H9 (cell line): ENCODE data around the gene MYRF. TPM values are rescaled to one million over a fixed set of nuclear protein-coding genes. Genes with fewer than 3 reads are reported as not detected.
A peak's percentile ranks its signal among the peaks of the same experiment; 100 is the strongest.

Experiments used
- DNase-seq: peaks from one replicate; pipeline ENCODE4 v3.0.0-alpha.2; 2017
- H2AFZ ChIP-seq: one replicate; pipeline ENCODE4 v1.6.1; 2013; ENCODE audit warnings: mild to moderate bottlenecking, low read length, control low read depth, moderate library complexity
- H2AK5ac ChIP-seq: 2 replicates; pipeline ENCODE4 v1.6.1; 2013; ENCODE audit warnings: low read length, control low read depth, mixed read lengths; ENCODE audit not compliant: insufficient read length
- H2BK120ac ChIP-seq: one replicate; pipeline ENCODE4 v1.6.1; 2013; ENCODE audit warnings: low read depth, mild to moderate bottlenecking, low read length, control low read depth, inconsistent platforms; ENCODE audit not compliant: poor library complexity, severe bottlenecking
- H2BK12ac ChIP-seq: 2 replicates; pipeline ENCODE4 v1.6.1; 2013; ENCODE audit warnings: low read length, control low read depth, mixed read lengths, low read depth; ENCODE audit not compliant: insufficient read length
- H2BK15ac ChIP-seq: 2 replicates; pipeline ENCODE4 v1.6.1; 2013; ENCODE audit warnings: low read depth, low read length, control low read depth
- H2BK20ac ChIP-seq: one replicate; pipeline ENCODE4 v1.6.1; 2013; ENCODE audit warnings: low read depth, mild to moderate bottlenecking, low read length, control low read depth, inconsistent platforms; ENCODE audit not compliant: poor library complexity, severe bottlenecking
- H2BK5ac ChIP-seq: 2 replicates; pipeline ENCODE4 v1.6.1; 2013; ENCODE audit warnings: low read length, control low read depth, mixed read lengths; ENCODE audit not compliant: insufficient read length
- H3K14ac ChIP-seq: 2 replicates; pipeline ENCODE4 v1.6.1; 2013; ENCODE audit warnings: low read length, control low read depth; ENCODE audit not compliant: insufficient read depth
- H3K18ac ChIP-seq: 2 replicates; pipeline ENCODE4 v1.6.1; 2013; ENCODE audit warnings: low read depth, mild to moderate bottlenecking, mixed read lengths, low read length, control low read depth; ENCODE audit not compliant: insufficient read length
- H3K23ac ChIP-seq: 2 replicates; pipeline ENCODE4 v1.6.1; 2013; ENCODE audit warnings: low read length, control low read depth, mixed read lengths, low read depth; ENCODE audit not compliant: insufficient read length
- H3K23me2 ChIP-seq: 2 replicates; pipeline ENCODE4 v1.6.1; 2013; ENCODE audit warnings: low read depth, mild to moderate bottlenecking, mixed read lengths, low read length, control low read depth; ENCODE audit not compliant: insufficient read length, poor library complexity, severe bottlenecking
- H3K27ac ChIP-seq: 2 replicates; pipeline ENCODE4 v1.5.1; 2013; ENCODE audit warnings: low read length, control low read depth, mixed read lengths, low read depth; ENCODE audit not compliant: insufficient read length
- H3K27me3 ChIP-seq: 2 replicates; pipeline ENCODE4 v1.6.1; 2013; ENCODE audit warnings: low read length, control low read depth, inconsistent platforms; ENCODE audit not compliant: insufficient read depth
- H3K4ac ChIP-seq: 2 replicates; pipeline ENCODE4 v1.6.1; 2013; ENCODE audit warnings: low read depth, mild to moderate bottlenecking, control low read depth, inconsistent platforms, low read length, moderate library complexity
- H3K4me1 ChIP-seq: 2 replicates; pipeline ENCODE4 v1.6.1; 2013; ENCODE audit warnings: low read length, control low read depth, inconsistent platforms; ENCODE audit not compliant: insufficient read depth
- H3K4me2 ChIP-seq: 2 replicates; pipeline ENCODE4 v1.6.1; 2013; ENCODE audit warnings: low read length, control low read depth, mixed read lengths; ENCODE audit not compliant: insufficient read length, insufficient read depth
- H3K56ac ChIP-seq: 2 replicates; pipeline ENCODE4 v1.6.1; 2013; ENCODE audit warnings: low read depth, mild to moderate bottlenecking, mixed read lengths, low read length, control low read depth; ENCODE audit not compliant: insufficient read length
- H3K79me1 ChIP-seq: 2 replicates; pipeline ENCODE4 v1.6.1; 2013; ENCODE audit warnings: low read depth, mild to moderate bottlenecking, moderate library complexity, low read length, control low read depth, inconsistent platforms; ENCODE audit not compliant: insufficient read depth, poor library complexity, severe bottlenecking
- H3K79me2 ChIP-seq: 2 replicates; pipeline ENCODE4 v1.6.1; 2013; ENCODE audit warnings: low read length, control low read depth, inconsistent platforms; ENCODE audit not compliant: insufficient read depth
- H3K9ac ChIP-seq: 2 replicates; pipeline ENCODE4 v1.6.1; 2013; ENCODE audit warnings: low read length, control low read depth, mixed read lengths; ENCODE audit not compliant: insufficient read length; ENCODE audit errors: extremely low read depth
- H3K9me3 ChIP-seq: one replicate; pipeline ENCODE4 v1.6.1; 2013; ENCODE audit warnings: low read depth, low read length, inconsistent platforms; ENCODE audit not compliant: control insufficient read depth
- H3T11ph ChIP-seq: one replicate; pipeline ENCODE4 v1.6.1; 2013; ENCODE audit warnings: mild to moderate bottlenecking, low read length, control low read depth, inconsistent platforms
- H4K20me1 ChIP-seq: one replicate; pipeline ENCODE4 v1.6.1; 2013; ENCODE audit not compliant: control insufficient read depth, insufficient read length, insufficient read depth
- H4K5ac ChIP-seq: 2 replicates; pipeline ENCODE4 v1.6.1; 2013; ENCODE audit warnings: low read depth, mild to moderate bottlenecking, mixed read lengths, low read length, control low read depth; ENCODE audit not compliant: insufficient read length
- H4K8ac ChIP-seq: replicated peaks from 2 replicates; pipeline ENCODE4 v1.6.1; 2013; ENCODE audit warnings: low read length, control low read depth, mixed read lengths, low read depth; ENCODE audit not compliant: insufficient read length
- H4K91ac ChIP-seq: 2 replicates; pipeline ENCODE4 v1.6.1; 2013; ENCODE audit warnings: low read depth, mild to moderate bottlenecking, moderate library complexity, mixed read lengths, low read length, control low read depth; ENCODE audit not compliant: insufficient read length
- H3K27ac Mint-ChIP-seq, 3 experiments: 2 replicates in 2 of 3; 3 replicates in 1 of 3; pipeline ENCODE4 v1.8.0; 2020 to 2021; ENCODE audit warnings: mixed read lengths in 3 of 3, mild to moderate bottlenecking in 1 of 3, moderate library complexity in 1 of 3
- H3K27me3 Mint-ChIP-seq: 2 replicates; pipeline ENCODE4 v1.8.0; 2021; ENCODE audit warnings: low read depth, mild to moderate bottlenecking, moderate library complexity, mixed read lengths
- H3K36me3 Mint-ChIP-seq, 3 experiments: 2 replicates in 2 of 3; 3 replicates in 1 of 3; pipeline ENCODE4 v1.8.0; 2020 to 2021; ENCODE audit warnings: low read depth in 3 of 3, mixed read lengths in 3 of 3; ENCODE audit not compliant: insufficient read depth in 1 of 3
- H3K4me1 Mint-ChIP-seq, 2 experiments: 2 replicates each; pipeline ENCODE4 v1.8.0; 2020; ENCODE audit warnings: mixed read lengths in 2 of 2
- H3K4me3 Mint-ChIP-seq, 2 experiments: 2 replicates in 1 of 2; 3 replicates in 1 of 2; pipeline ENCODE4 v1.8.0; 2020 to 2021; ENCODE audit warnings: mild to moderate bottlenecking in 2 of 2, mixed read lengths in 2 of 2, moderate library complexity in 1 of 2
- H3K9me3 Mint-ChIP-seq, 2 experiments: 2 replicates in 1 of 2; 3 replicates in 1 of 2; pipeline ENCODE4 v1.8.0; 2020; ENCODE audit warnings: mild to moderate bottlenecking in 2 of 2, mixed read lengths in 2 of 2, moderate library complexity in 1 of 2
- WGBS: extraction: QIAGEN DNeasy Blood & Tissue Kit; methylation state at CpG from one replicate; pipeline ENCODE4 v1.1.7; 2013; ENCODE audit warnings: missing lambda C conversion rate, low lambda C conversion rate, mixed read lengths; ENCODE audit not compliant: insufficient read length; ENCODE audit errors: extremely low coverage; 5-methylcytosine and 5-hydroxymethylcytosine counted together
- total RNA-seq: library from RNA; stranded (reverse); gene quantifications from 2 replicates; pipeline ENCODE4 v1.2.1, GENCODE V29; 2021
- TF ChIP-seq, protein P1 (sequence below): fragments of 200-600 bp; sonication (generic); conservative IDR thresholded peaks from 3 replicates; pipeline ENCODE4 v1.8.0; 2021; ENCODE audit warnings: antibody characterized with exemption, mild to moderate bottlenecking

MYRF gene
- total RNA-seq, 1 experiment from 2014 or later, result 13.9 TPM

DNA sequence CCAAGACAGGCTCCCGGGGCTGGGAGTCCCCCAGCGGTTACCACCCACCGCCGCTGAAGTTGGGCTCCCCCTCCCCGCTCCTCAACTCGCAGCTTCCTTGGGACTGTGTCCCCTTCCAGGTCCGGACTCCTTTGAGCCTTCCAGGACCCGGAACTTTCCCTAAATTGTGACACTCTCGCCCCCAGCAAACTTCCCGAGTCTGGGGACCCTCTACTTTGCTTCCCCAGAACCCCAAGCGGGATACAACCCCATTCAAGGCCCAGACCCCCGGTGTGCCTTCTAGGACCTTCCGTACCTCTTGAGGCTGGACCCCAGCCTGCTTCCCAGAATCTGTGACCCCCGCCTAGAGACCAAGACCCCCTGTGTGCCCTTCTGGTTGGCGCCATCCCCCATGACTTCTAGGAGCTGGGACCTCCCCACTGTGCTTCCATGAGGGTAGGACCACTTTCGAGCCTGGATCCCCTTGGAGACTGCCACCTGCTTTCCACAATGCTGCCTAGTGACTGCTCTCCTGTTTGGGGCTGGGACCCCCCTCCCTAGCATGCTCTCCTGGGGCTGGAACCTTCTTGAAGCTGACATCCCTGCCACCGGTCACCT is 587 bp downstream of the MYRF start:
- Histone ChIP-seq H3K4me2 (peak overlapping the region; percentile 49), H3K18ac (no peak overlapping the region), H2BK20ac (no peak overlapping the region), H2AK5ac (no peak overlapping the region), H3K79me2 (no peaks in the 10 kb centered on the region), H2AFZ (no peak overlapping the region), H3K27ac (no peak overlapping the region), H4K5ac (no peak overlapping the region), H2BK120ac (no peak overlapping the region), H3K23me2 (peaks cover 5% of the 10 kb centered on the region), H4K8ac (no peak overlapping the region), H2BK15ac (no peak overlapping the region), H3K4me1 (peaks cover 6% of the 10 kb centered on the region; the same call in 1 of the 2 replicates), H2BK5ac (no peak overlapping the region), H3K56ac (no peak overlapping the region), H3K23ac (no peak overlapping the region), H3K27me3 (peaks cover 8% of the 10 kb centered on the region; the same call in 1 of the 2 replicates), H4K91ac (no peak overlapping the region), H3K9me3 (no peaks in the 10 kb centered on the region), H3T11ph (no peak overlapping the region), H4K20me1 (no peaks in the 10 kb centered on the region), H3K9ac (no peak overlapping the region), H3K14ac (peak overlapping the region; percentile 71), H3K79me1 (no peaks in the 10 kb centered on the region), H3K4ac (no peak overlapping the region), H2BK12ac (no peak overlapping the region)
- peaks cover 56 to 69% of the 10 kb centered on the region in 2 experiments for H3K4me1 Mint-ChIP-seq
- DNase-seq, result no peak
- no peaks in the 10 kb centered on the region for H3K36me3 Mint-ChIP-seq
- H3K4me3 Mint-ChIP-seq, result peak overlapping the region; percentile 69 to 86
- H3K9me3 Mint-ChIP-seq, result peaks cover 0 to 3% of the 10 kb centered on the region in 2 experiments; a peak in 1 of 5 replicates
- no CpG with 5 or more reads among the region's 17 CpGs for WGBS
- no peak overlapping the region; a peak in 1 of 7 replicates for H3K27ac Mint-ChIP-seq
- TF ChIP-seq, protein P1, sequence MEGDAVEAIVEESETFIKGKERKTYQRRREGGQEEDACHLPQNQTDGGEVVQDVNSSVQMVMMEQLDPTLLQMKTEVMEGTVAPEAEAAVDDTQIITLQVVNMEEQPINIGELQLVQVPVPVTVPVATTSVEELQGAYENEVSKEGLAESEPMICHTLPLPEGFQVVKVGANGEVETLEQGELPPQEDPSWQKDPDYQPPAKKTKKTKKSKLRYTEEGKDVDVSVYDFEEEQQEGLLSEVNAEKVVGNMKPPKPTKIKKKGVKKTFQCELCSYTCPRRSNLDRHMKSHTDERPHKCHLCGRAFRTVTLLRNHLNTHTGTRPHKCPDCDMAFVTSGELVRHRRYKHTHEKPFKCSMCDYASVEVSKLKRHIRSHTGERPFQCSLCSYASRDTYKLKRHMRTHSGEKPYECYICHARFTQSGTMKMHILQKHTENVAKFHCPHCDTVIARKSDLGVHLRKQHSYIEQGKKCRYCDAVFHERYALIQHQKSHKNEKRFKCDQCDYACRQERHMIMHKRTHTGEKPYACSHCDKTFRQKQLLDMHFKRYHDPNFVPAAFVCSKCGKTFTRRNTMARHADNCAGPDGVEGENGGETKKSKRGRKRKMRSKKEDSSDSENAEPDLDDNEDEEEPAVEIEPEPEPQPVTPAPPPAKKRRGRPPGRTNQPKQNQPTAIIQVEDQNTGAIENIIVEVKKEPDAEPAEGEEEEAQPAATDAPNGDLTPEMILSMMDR, result no peak
- peaks cover 38% of the 10 kb centered on the region for H3K27me3 Mint-ChIP-seq
